ENCODE measurements around the gene SH3GL3.
A peak's percentile ranks its signal among the peaks of the same experiment; 100 is the strongest.

The SH3GL3 gene

DNA sequence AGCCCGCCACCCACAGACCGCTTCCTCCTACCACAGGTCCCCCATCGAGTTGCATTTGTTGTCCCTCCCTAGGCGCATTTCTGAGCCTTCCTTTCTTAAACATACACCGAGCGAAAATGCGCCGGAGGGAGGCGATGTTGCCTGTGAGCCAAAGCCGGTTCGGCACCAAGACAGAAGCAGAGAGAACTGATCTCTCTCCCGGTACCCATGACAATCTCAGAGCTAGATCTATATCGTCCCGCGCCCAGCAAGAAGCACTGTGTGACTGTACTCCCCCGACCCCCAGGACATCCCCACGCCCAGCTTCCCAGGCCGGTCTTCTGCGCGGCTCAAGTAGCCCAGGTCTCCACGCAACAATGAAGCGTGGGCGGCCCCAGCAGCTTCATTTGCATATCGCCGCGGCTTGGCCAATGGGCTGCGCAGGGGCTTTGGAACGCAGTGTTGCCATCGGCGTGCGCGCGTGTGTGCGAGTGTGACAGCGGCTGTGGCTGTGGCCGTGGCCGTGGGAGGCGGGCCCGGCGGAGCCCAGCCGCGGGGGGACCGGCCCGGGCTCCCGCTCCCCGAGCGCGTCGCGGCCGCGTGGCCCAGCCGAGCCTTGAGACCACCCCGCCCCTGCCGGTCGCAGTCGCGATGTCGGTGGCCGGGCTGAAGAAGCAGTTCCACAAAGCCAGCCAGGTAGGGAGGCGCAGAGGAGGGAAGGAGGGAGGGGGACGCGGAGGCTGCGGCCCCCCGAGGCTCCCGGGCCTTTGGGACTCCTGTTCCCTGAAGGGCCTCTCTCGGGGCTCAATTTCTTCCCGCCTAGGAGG is at the start of gene SH3GL3:
TSS of gene SH3GL3 (plus strand) at position 438 of the 806 bp plus-strand sequence. CDS start at position 631, 193 bp downstream.
- peak in 3 of 4 experiments; percentile 7 to 48 (median 36) for DNase-seq (ENCODE audit: low read depth in 4 of 4, low spot score in 1 of 4)

GRCh38 chr15:83398626-83399025 is 48.5 kb upstream of the SH3GL3 start:
- DNase-seq (ENCODE audit: low read depth in 4 of 4, low spot score in 1 of 4) = no peak

DNA sequence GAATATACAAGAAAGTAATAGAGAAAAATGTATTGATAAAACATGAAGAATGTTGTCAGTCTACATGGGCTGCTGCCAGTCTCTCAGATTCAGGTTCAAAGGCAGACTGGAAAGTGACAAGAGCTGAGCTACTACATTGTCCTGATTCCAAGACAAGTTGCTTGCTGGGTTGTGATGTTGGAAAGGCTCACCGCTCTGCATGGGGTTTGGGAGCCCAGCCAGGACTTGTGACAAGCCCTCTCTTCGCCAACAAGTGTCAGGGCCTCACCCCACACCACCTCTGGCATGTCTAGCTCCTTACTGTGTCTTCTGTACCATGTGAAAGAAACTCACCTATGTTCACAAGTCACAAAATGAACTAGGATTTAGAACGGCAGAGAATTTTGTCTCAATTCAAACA is 43.0 kb upstream of the SH3GL3 start:
- no peak for DNase-seq (ENCODE audit: low read depth in 4 of 4, low spot score in 1 of 4)

- no peak for DNase-seq (ENCODE audit: low read depth in 4 of 4, low spot score in 1 of 4)
Measured at GRCh38 chr15:83410532-83410931, 36.6 kb upstream of the SH3GL3 start.

- DNase-seq (ENCODE audit: low read depth in 4 of 4, low spot score in 1 of 4) = no peak
Measured at GRCh38 chr15:83413054-83413719, 34.0 kb upstream of the SH3GL3 start.

DNA sequence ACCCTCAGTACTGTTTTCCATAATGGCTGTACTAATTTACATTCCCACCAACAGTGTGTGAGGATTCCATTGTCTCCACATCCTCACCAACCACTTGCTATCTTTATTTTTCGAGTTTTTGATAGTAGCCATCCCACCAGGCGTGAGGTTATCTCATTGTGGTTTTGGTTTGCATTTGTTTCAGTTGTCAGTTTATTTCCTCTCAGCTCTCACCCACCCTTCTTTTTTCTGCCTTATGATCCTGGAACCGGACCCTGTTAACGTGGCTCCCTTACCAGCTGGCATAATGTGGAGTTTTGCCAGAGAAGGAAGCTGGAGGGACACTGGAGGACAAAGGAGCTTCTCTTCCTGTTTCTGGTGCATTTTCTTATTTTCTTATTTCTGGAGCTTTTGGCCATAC is 25.1 kb upstream of the SH3GL3 start:
- DNase-seq (ENCODE audit: low read depth in 4 of 4, low spot score in 1 of 4) = no peak

- DNase-seq (ENCODE audit: low read depth in 4 of 4, low spot score in 1 of 4) = no peak
Measured at GRCh38 chr15:83422541-83422940, 24.6 kb upstream of the SH3GL3 start.

DNA sequence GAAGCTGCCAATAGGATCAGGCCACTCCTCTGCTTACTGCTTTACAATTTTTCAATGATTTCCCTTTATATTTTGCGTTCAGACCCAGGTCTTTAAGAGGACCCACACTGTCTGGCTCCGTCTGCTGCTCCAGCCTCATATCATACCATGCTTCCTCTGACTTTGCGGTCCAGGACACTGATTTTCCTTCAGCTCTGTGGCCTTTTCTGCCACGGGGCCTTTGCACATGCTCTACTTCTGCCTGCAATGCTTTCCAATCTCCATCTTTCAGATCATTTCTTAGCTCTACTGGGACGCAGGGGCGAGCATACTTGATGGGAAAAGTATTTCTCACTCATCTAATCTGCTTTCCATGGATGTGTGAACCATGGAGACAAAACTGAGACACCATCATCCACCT is 23.0 kb upstream of the SH3GL3 start:
- no peak for DNase-seq (ENCODE audit: low read depth in 4 of 4, low spot score in 1 of 4)

GRCh38 chr15:83430441-83430840 is 16.7 kb upstream of the SH3GL3 start:
- no peak for DNase-seq (ENCODE audit: low read depth in 4 of 4, low spot score in 1 of 4)

GRCh38 chr15:83431521-83431920 is 15.6 kb upstream of the SH3GL3 start:
- no peak for DNase-seq (ENCODE audit: low read depth in 4 of 4, low spot score in 1 of 4)

- no peak for DNase-seq (ENCODE audit: low read depth in 4 of 4, low spot score in 1 of 4)
Measured at GRCh38 chr15:83435202-83435601, 11.9 kb upstream of the SH3GL3 start.

- DNase-seq (ENCODE audit: low read depth in 4 of 4, low spot score in 1 of 4) = no peak
Measured at GRCh38 chr15:83435782-83436181, 11.4 kb upstream of the SH3GL3 start.

DNA sequence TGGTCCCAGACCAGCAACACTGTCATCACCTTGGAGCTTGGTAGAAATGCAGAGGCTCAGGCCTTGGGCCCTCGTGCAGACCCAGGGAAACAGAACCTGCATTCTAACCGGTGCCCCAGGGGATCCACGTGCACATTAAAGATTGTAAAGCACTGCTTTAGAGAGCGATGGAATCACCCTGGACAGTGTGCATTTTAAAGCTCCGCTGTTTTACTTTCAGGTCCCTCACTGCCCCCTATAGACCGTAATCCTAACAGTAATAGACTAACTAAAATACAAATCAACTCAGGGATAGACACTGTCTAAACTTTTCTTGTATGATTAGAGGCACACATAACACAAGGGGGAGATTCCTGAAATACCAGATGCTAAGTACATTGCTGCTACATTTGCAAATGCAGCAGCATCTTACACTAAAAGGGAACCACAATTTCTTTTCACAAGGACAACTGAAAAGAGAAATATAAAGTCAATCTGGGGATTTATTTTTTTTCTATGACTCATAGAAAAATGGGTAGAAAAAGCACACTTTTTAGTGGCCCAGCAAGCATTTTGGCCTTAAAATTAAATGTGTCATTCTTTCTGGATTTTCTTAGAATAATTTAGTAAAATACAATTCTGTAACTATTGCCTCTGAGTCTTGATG is 10.5 kb upstream of the SH3GL3 start:
- no peak for DNase-seq (ENCODE audit: low read depth in 4 of 4, low spot score in 1 of 4)

- DNase-seq (ENCODE audit: low read depth in 4 of 4, low spot score in 1 of 4) = no peak
Measured at GRCh38 chr15:83443076-83443847, 3.9 kb upstream of the SH3GL3 start.

- no peak for DNase-seq (ENCODE audit: low read depth in 4 of 4, low spot score in 1 of 4)
Measured at GRCh38 chr15:83444936-83445335, 2.2 kb upstream of the SH3GL3 start.

DNA sequence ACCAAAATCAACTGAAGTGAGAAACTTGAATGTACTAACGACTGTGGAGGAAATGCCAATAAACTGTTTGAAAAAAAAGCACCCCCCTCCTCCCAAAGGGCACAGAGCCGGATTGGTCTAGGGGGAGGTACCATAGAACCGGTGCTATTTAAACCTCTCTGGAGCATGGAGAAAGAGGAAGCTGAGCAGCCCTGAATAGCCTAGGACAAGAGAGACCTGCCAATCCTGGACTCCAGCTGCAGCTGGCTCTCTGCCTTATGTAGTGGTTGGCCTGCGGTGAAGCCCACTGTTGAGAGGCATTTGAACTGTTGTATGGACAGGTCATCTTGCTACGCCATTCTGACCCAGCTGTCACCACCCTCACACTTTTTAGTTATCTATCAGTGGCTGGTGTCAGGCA is 1.5 kb upstream of the SH3GL3 start:
- no peak for DNase-seq (ENCODE audit: low read depth in 4 of 4, low spot score in 1 of 4)

DNA sequence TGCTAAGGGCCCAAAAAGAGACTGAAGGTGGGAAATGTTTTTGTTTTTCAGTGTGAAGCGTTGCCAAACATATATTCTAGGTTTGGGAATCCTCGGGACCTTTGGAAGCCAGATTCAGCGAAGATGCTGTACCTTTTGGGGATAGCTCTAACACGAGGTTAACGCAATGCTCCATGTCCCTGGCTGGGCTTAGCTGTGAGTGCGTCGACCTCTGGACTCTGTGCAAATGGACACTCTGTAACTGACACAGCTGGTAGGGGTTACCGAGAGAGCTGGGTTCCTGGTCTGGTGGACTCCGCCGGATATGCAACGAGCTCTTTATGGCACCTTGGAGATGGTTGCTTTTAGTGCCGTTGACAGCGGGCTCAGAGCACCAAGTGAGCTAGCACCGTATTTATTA is 724 bp upstream of the SH3GL3 start:
- no peak for DNase-seq (ENCODE audit: low read depth in 4 of 4, low spot score in 1 of 4)

DNA sequence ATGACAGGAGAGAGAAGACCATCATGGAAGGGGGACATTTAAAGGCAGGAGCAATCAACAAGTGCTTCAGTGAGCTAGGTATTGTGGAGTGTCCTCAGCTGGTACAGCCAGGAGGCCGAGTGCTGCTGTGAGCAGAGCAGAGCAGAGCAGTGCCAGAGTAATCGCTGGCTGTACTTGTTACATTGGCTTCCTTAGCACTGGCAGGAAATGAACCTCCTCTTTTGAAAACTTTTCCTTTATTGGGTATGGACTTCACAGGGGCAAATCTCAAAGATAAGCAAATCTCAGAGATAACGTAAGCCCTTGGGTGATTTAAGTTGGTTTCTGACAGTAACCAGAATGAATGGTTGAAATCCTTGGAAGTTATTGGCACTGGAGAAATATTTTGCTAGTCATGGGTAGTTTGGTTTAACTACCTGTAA is 2.1 kb downstream of the SH3GL3 start:
- DNase-seq (ENCODE audit: low read depth in 4 of 4, low spot score in 1 of 4) = no peak

GRCh38 chr15:83449937-83450506 is 2.9 kb downstream of the SH3GL3 start:
- DNase-seq (ENCODE audit: low read depth in 4 of 4, low spot score in 1 of 4) = no peak

- DNase-seq (ENCODE audit: low read depth in 4 of 4, low spot score in 1 of 4) = no peak
Measured at GRCh38 chr15:83457149-83457548, 10.0 kb downstream of the SH3GL3 start.

DNA sequence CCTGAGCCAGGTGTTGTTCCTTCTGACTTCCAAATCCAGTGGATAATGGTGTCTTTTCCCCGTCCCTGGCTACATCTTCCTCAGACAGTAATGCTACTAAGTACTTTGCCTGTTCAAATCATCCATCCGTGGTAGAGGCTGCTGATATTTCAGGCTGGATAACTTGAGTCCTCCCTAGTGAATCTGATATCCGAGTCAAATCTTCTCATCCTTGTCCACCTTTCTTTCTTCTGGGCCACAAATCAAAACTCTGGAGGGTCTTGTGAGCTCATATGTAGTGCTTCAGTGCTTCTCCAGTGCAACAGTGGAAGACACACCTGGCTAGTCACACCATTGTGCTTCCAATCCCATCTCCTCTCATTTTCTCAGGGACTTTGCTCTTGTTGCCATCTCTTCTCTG is 11.2 kb downstream of the SH3GL3 start:
- no peak for DNase-seq (ENCODE audit: low read depth in 4 of 4, low spot score in 1 of 4)
